ENCODE data around the gene SHOC1.
"Not testable (repeated sequence)": the region's sequence is repeated elsewhere in the genome, so short reads cannot be mapped to it uniquely, and the experiment has no call there.

Gene SHOC1

GRCh38 chr9:111804636-111805035 is 9.9 kb upstream of the SHOC1 start:
- no peak for DNase-seq

GRCh38 chr9:111803924-111804323 is 9.2 kb upstream of the SHOC1 start:
- DNase-seq = no peak

- DNase-seq = no peak
Observed at GRCh38 chr9:111799915-111800526, 5.3 kb upstream of the SHOC1 start.

GRCh38 chr9:111799506-111799905 is 4.8 kb upstream of the SHOC1 start:
- DNase-seq = no peak

- no peak for DNase-seq
Observed at GRCh38 chr9:111798786-111799185, 4.0 kb upstream of the SHOC1 start.

GRCh38 chr9:111795557-111795839 is 761 bp upstream of the SHOC1 start:
- no peak for DNase-seq

- DNase-seq = not testable (repeated sequence)
Observed at GRCh38 chr9:111791821-111792220, 2.9 kb downstream of the SHOC1 start.

GRCh38 chr9:111789881-111790280 is 4.9 kb downstream of the SHOC1 start:
- no peak for DNase-seq

GRCh38 chr9:111783857-111784256 is 10.9 kb downstream of the SHOC1 start:
- DNase-seq = no peak

- no peak for DNase-seq
Observed at GRCh38 chr9:111783424-111783823, 11.3 kb downstream of the SHOC1 start.

GRCh38 chr9:111766066-111766465 is 28.7 kb downstream of the SHOC1 start:
- DNase-seq = no peak

GRCh38 chr9:111762556-111762955 is 32.2 kb downstream of the SHOC1 start:
- DNase-seq = no peak

GRCh38 chr9:111759762-111760639 is 34.7 kb downstream of the SHOC1 start:
- DNase-seq = peak; percentile 46

- DNase-seq = no peak
Observed at GRCh38 chr9:111754800-111755199, 39.9 kb downstream of the SHOC1 start.

GRCh38 chr9:111752455-111752854 is 42.3 kb downstream of the SHOC1 start:
- DNase-seq = no peak

Data from activated gamma-delta T cell treated with Interleukin-2 at 50 U/mL for 16 hours (primary cell).